GM19023 (cell line): Measurements from ENCODE around the gene MED29.

Source experiments
- ATAC-seq: cut with Tn5 transposase; IDR thresholded peaks from one replicate; pipeline ENCODE4 v1.9.1; 2021; ENCODE audit warnings: mild to moderate bottlenecking, moderate library complexity; ENCODE audit not compliant: unreplicated experiment

The MED29 gene

GRCh38 chr19:39390751-39391437 lies at the start of gene MED29, which contains the start of gene PAF1:
TSS of gene MED29 (plus strand) at chr19:39391378. CDS start at chr19:39391423, 45 bp downstream.
TSS of gene PAF1 (minus strand) at chr19:39391106. CDS start at chr19:39390864, 242 bp downstream.
- ATAC-seq: peak; percentile 95

GRCh38 chr19:39341719-39342604 lies 49.2 kb upstream of the MED29 start, which contains the start of gene SAMD4B:
TSS of gene SAMD4B (plus strand) at chr19:39342421. CDS start at chr19:39356894, 14,473 bp downstream.
- ATAC-seq: peak; percentile 90

- peak; percentile 4 for ATAC-seq
Observed at GRCh38 chr19:39342647-39343305, 48.4 kb upstream of the MED29 start.

GRCh38 chr19:39345956-39346355 lies 45.2 kb upstream of the MED29 start:
- no peak for ATAC-seq

- no peak for ATAC-seq
Observed at GRCh38 chr19:39347332-39348164, 43.6 kb upstream of the MED29 start.

- ATAC-seq: no peak
Observed at GRCh38 chr19:39349326-39349725, 41.9 kb upstream of the MED29 start.

- ATAC-seq: no peak
Observed at GRCh38 chr19:39350156-39350555, 41.0 kb upstream of the MED29 start.

GRCh38 chr19:39351537-39352064 lies 39.6 kb upstream of the MED29 start:
- peak; percentile 66 for ATAC-seq

GRCh38 chr19:39352381-39353255 lies 38.6 kb upstream of the MED29 start:
- no peak for ATAC-seq

- no peak for ATAC-seq
Observed at GRCh38 chr19:39355253-39355652, 35.9 kb upstream of the MED29 start.

- no peak for ATAC-seq
Observed at GRCh38 chr19:39356073-39356472, 35.1 kb upstream of the MED29 start.

- ATAC-seq: no peak
Observed at GRCh38 chr19:39356647-39357046, 34.5 kb upstream of the MED29 start.

- ATAC-seq: no peak
Observed at GRCh38 chr19:39359026-39359425, 32.2 kb upstream of the MED29 start.

- no peak for ATAC-seq
Observed at GRCh38 chr19:39360599-39360998, 30.6 kb upstream of the MED29 start.

- no peak for ATAC-seq
Observed at GRCh38 chr19:39362682-39363657, 28.2 kb upstream of the MED29 start.

- no peak for ATAC-seq
Observed at GRCh38 chr19:39363901-39364457, 27.2 kb upstream of the MED29 start.

- no peak for ATAC-seq
Observed at GRCh38 chr19:39365531-39365930, 25.6 kb upstream of the MED29 start.

GRCh38 chr19:39369200-39369599 lies 22.0 kb upstream of the MED29 start:
- no peak for ATAC-seq
